ENCODE measurements around the gene NET1.
A peak's percentile ranks its signal among the peaks of the same experiment; 100 is the strongest.
"Not testable (repeated sequence)": the region's sequence is repeated elsewhere in the genome, so short reads cannot be mapped to it uniquely, and the experiment has no call there.

Gene NET1

GRCh38 chr10:5404208-5405041 is 7.9 kb upstream of the NET1 start, which contains the start of gene TUBAL3:
Gene TUBAL3 (minus strand): TSS chr10:5404828. CDS start chr10:5404792, 36 bp downstream.
- TF ChIP-seq CTCF (IDR thresholded peaks at IDR 0.05): no peak
- Histone ChIP-seq H3K36me3 (ENCODE audit: control insufficient read depth, insufficient read depth, low read length) (no peaks in the 10 kb centered on the region), H3K79me2 (no peaks in the 10 kb centered on the region), H3K4me1 (no peaks in the 10 kb centered on the region), H3K9me3 (ENCODE audit: control insufficient read depth, low read length) (no peaks in the 10 kb centered on the region), H3K4me3 (ENCODE audit: low read depth, low read length) (no peak within 1 kb of the TSS), H3K4me2 (ENCODE audit: low read length) (no peak within 1 kb of the TSS), H3K9ac (no peak within 1 kb of the TSS), H2AFZ (no peak within 1 kb of the TSS), H3K27ac (no peak within 1 kb of the TSS), H3K27me3 (ENCODE audit: control insufficient read depth, insufficient read depth, low read length) (no peaks in the 10 kb centered on the region)

DNA sequence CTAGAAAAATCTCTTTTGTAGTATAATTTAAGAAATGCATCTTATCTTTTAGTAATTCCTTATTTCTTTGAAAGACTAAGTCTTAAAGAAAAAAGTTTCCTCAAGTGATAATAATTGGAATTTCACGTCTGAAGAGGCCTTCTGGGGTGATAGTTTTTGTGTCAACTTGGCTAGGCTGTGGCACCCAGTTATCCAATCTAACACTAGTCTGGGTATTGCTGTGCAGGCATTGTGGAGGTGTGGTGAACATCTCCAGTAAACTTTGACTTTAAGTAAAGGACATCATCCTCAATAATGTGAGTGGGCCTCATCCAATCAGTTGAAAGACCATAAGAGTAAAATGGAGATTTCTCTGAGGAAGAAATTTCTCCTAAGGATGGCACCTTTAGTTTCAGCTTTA is 5.4 kb upstream of the NET1 start:
- H3K4me1 ChIP-seq: no peaks in the 10 kb centered on the region
- H3K79me2 ChIP-seq: no peaks in the 10 kb centered on the region
- no peaks in the 10 kb centered on the region for H3K36me3 ChIP-seq (ENCODE audit: control insufficient read depth, insufficient read depth, low read length)
- H3K27ac ChIP-seq: no peak overlapping the region
- no peak overlapping the region for H2AFZ ChIP-seq
- no peaks in the 10 kb centered on the region for H3K27me3 ChIP-seq (ENCODE audit: control insufficient read depth, insufficient read depth, low read length)
- H3K4me3 ChIP-seq (ENCODE audit: low read depth, low read length): no peak overlapping the region
- no peak for TF ChIP-seq CTCF (IDR thresholded peaks at IDR 0.05)
- H3K9me3 ChIP-seq (ENCODE audit: control insufficient read depth, low read length): no peaks in the 10 kb centered on the region
- no peak overlapping the region for H3K9ac ChIP-seq
- H3K4me2 ChIP-seq (ENCODE audit: low read length): no peak overlapping the region

GRCh38 chr10:5410787-5411186 is 1.6 kb upstream of the NET1 start:
- H2AFZ ChIP-seq; H3K4me1 ChIP-seq; H3K4me3 ChIP-seq (ENCODE audit: low read depth, low read length); H3K36me3 ChIP-seq (ENCODE audit: control insufficient read depth, insufficient read depth, low read length); H3K79me2 ChIP-seq; H3K27me3 ChIP-seq (ENCODE audit: control insufficient read depth, insufficient read depth, low read length); H3K4me2 ChIP-seq (ENCODE audit: low read length); H3K9ac ChIP-seq; H3K9me3 ChIP-seq (ENCODE audit: control insufficient read depth, low read length); H3K27ac ChIP-seq: not testable (repeated sequence)

DNA sequence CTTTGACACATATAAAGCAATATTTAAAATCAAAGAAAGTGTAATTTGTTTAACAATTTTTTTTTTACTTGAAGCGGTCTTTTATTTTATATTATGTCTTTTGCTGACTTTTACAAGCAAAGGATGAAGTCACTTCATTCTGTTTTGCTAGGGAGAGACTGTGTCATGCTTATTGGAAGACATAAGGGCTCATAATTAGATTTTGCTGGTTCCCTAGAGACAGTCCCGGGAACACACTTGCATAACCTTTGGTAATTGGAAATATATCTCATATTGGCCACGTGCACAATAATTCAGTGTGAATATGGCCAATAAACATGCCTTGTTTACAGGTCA is 448 bp upstream of the NET1 start:
- H3K4me1 ChIP-seq: peaks cover 2% of the 10 kb centered on the region
- H3K9ac ChIP-seq: no peak overlapping the region
- no peaks in the 10 kb centered on the region for H3K9me3 ChIP-seq (ENCODE audit: control insufficient read depth, low read length)
- peak overlapping the region; percentile 86 for H2AFZ ChIP-seq
- peak overlapping the region; percentile 59 for H3K4me3 ChIP-seq (ENCODE audit: low read depth, low read length)
- no peaks in the 10 kb centered on the region for H3K36me3 ChIP-seq (ENCODE audit: control insufficient read depth, insufficient read depth, low read length)
- H3K79me2 ChIP-seq: peaks cover 6% of the 10 kb centered on the region
- no peaks in the 10 kb centered on the region for H3K27me3 ChIP-seq (ENCODE audit: control insufficient read depth, insufficient read depth, low read length)
- TF ChIP-seq CTCF (IDR thresholded peaks at IDR 0.05): no peak
- H3K4me2 ChIP-seq (ENCODE audit: low read length): peak overlapping the region; percentile 62
- peak overlapping the region; percentile 64 for H3K27ac ChIP-seq

DNA sequence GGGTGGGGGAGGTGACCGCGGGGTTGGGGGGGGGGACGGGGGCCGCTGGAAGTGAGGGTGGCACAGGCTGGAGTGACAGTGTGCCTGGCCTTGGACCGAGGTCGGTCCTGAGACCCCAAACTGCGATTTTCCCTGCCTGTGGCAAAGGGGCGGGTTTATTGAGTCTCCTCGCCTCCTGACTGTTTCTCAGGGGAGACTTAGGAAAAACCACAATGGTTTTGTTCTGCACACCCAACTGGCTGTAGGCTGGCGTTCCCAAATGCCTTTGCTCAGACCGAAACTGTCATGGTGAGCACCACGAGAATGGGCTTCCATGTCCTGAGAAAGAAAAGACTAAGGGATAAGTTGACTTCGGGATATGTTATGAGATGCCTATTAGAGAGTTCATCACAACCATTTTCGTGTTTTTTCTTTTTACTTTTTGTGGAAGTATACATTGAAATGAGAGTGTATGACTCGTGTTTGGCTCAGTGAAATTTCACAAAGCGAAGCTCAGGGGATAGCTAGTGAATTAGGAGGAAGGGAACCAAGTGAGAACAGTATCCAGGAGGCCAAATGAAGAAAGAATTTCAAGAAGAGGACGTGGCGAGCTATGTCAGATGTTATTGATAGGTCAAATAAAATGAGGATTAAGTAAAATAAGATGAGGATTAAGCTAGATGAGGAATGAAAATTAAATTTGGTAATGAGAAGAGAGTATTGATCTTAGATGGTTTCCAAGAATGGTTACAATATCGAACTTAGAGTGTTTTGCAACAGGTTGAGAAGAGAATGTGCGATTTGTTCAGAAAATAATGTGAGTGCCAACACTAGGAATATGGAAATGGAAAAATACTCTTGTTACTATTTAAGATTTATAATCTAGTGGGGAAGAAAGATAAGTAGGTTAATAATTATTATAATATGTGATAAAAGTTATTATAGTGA is 918 bp downstream of the NET1 start:
- Histone ChIP-seq H3K79me2 (peaks cover 12% of the 10 kb centered on the region), H3K27ac (no peak overlapping the region), H3K9ac (no peak overlapping the region), H3K4me2 (ENCODE audit: low read length) (peak overlapping the region; percentile 85), H2AFZ (peak overlapping the region; percentile 61), H3K27me3 (ENCODE audit: control insufficient read depth, insufficient read depth, low read length) (no peaks in the 10 kb centered on the region), H3K4me1 (peaks cover 2% of the 10 kb centered on the region), H3K9me3 (ENCODE audit: control insufficient read depth, low read length) (no peaks in the 10 kb centered on the region), H3K4me3 (ENCODE audit: low read depth, low read length) (peak overlapping the region; percentile 59), H3K36me3 (ENCODE audit: control insufficient read depth, insufficient read depth, low read length) (no peaks in the 10 kb centered on the region)
- no peak for TF ChIP-seq CTCF (IDR thresholded peaks at IDR 0.05)

Measured in parathyroid adenoma (tissue), 2 donors.